Liver (tissue), 9 donors: Measurements from ENCODE around the gene PHKB. TPM values are rescaled to one million over a fixed set of nuclear protein-coding genes. Genes with fewer than 3 reads are reported as not detected.
"Not testable (repeated sequence)": the region's sequence is repeated elsewhere in the genome, so short reads cannot be mapped to it uniquely, and the experiment has no call there.

Experiments
- DNase-seq: peaks from one replicate; pipeline ENCODE4 v3.0.0-alpha.2; 2017; ENCODE audit warnings: low spot score
- H3K27ac ChIP-seq, 2 donors: one replicate each; pipeline ENCODE4 v1.7.0; 2013; ENCODE audit warnings: inconsistent platforms in 2 of 2, low read length in 2 of 2, control low read depth in 1 of 2, low read depth in 1 of 2, mild to moderate bottlenecking in 1 of 2
- H3K27me3 ChIP-seq, 4 donors: one replicate each; pipeline versions ENCODE4 v1.6.1 to v1.7.0; 2013; ENCODE audit warnings: low read length in 3 of 4, inconsistent platforms in 1 of 4, mild to moderate bottlenecking in 1 of 4, moderate library complexity in 1 of 4; ENCODE audit not compliant: control insufficient read depth in 4 of 4, insufficient read depth in 4 of 4
- H3K36me3 ChIP-seq, 4 donors: one replicate each; pipeline versions ENCODE4 v1.6.1 to v1.7.0; 2013; ENCODE audit warnings: low read length in 3 of 4, mild to moderate bottlenecking in 3 of 4, low read depth in 1 of 4, moderate library complexity in 1 of 4; ENCODE audit not compliant: control insufficient read depth in 4 of 4, insufficient read depth in 3 of 4
- H3K4me1 ChIP-seq, 4 donors: one replicate each; pipeline versions ENCODE4 v1.6.1 to v1.7.0; 2013; ENCODE audit warnings: low read length in 3 of 4, mild to moderate bottlenecking in 3 of 4, moderate library complexity in 1 of 4; ENCODE audit not compliant: control insufficient read depth in 4 of 4, insufficient read depth in 4 of 4
- H3K4me3 ChIP-seq, 3 donors: one replicate each; pipeline versions ENCODE4 v1.6.1 to v1.7.0; 2013; ENCODE audit warnings: low read length in 3 of 3, control low read depth in 1 of 3, low read depth in 1 of 3, mild to moderate bottlenecking in 1 of 3
- H3K9ac ChIP-seq, 2 donors: one replicate each; pipeline ENCODE4 v1.7.0; 2013; ENCODE audit warnings: low read length in 2 of 2, mild to moderate bottlenecking in 2 of 2, moderate library complexity in 2 of 2, control low read depth in 1 of 2, low read depth in 1 of 2
- H3K9me3 ChIP-seq, 4 donors: one replicate each; pipeline versions ENCODE4 v1.6.1 to v1.7.0; 2013; ENCODE audit warnings: low read length in 3 of 4; ENCODE audit not compliant: control insufficient read depth in 4 of 4
- ATF3 ChIP-seq: IDR thresholded peaks from 2 replicates; pipeline ENCODE4 v1.6.1; 2016; ENCODE audit warnings: antibody characterized with exemption
- CTCF ChIP-seq: fragments of 150-350 bp; IDR thresholded peaks from 2 replicates; pipeline ENCODE4 v1.5.1; 2017; ENCODE audit warnings: improper control_type of control experiment, low read depth, low read length; ENCODE audit not compliant: missing input control
- EGR1 ChIP-seq, 2 donors: IDR thresholded peaks; 2 replicates each; pipeline ENCODE4 v1.6.1; 2016 to 2018; ENCODE audit warnings: antibody characterized with exemption in 2 of 2, low read depth in 2 of 2
- FOXA1 ChIP-seq: IDR thresholded peaks from 2 replicates; pipeline ENCODE4 v1.6.1; 2016; ENCODE audit warnings: antibody characterized with exemption
- FOXA2 ChIP-seq: IDR thresholded peaks from 2 replicates; pipeline ENCODE4 v1.6.1; 2016; ENCODE audit warnings: antibody characterized with exemption
- GABPA ChIP-seq, 2 donors: IDR thresholded peaks in 1 of 2; conservative IDR thresholded peaks in 1 of 2; 2 replicates each; pipeline ENCODE4 v1.6.1; 2016; ENCODE audit warnings: antibody characterized with exemption in 2 of 2, mild to moderate bottlenecking in 1 of 2, moderate library complexity in 1 of 2
- HNF4A ChIP-seq, 2 donors: conservative IDR thresholded peaks; 2 replicates each; pipeline ENCODE4 v1.6.1; 2016; ENCODE audit warnings: antibody characterized with exemption in 2 of 2, mild to moderate bottlenecking in 2 of 2
- HNF4G ChIP-seq: IDR thresholded peaks from 2 replicates; pipeline ENCODE4 v1.6.1; 2016; ENCODE audit warnings: antibody characterized with exemption
- JUND ChIP-seq, 2 donors: IDR thresholded peaks; 2 replicates each; pipeline ENCODE4 v1.6.1; 2016; ENCODE audit warnings: antibody characterized with exemption in 2 of 2
- MAX ChIP-seq: IDR thresholded peaks from 2 replicates; pipeline ENCODE4 v1.6.1; 2016; ENCODE audit warnings: antibody characterized with exemption
- NR2F2 ChIP-seq: IDR thresholded peaks from 2 replicates; pipeline ENCODE4 v1.6.1; 2016; ENCODE audit warnings: antibody characterized with exemption
- RAD21 ChIP-seq, 2 donors: IDR thresholded peaks; 2 replicates each; pipeline ENCODE4 v1.6.1; 2016; ENCODE audit warnings: antibody characterized with exemption in 2 of 2, mild to moderate bottlenecking in 2 of 2
- REST ChIP-seq: IDR thresholded peaks from 2 replicates; pipeline ENCODE4 v1.6.1; 2016; ENCODE audit warnings: antibody characterized with exemption, mild to moderate bottlenecking
- RXRA ChIP-seq, 2 donors: IDR thresholded peaks; 2 replicates each; pipeline ENCODE4 v1.6.1; 2017 to 2018; ENCODE audit warnings: antibody characterized with exemption in 2 of 2, mild to moderate bottlenecking in 1 of 2
- SP1 ChIP-seq: IDR thresholded peaks from 2 replicates; pipeline ENCODE4 v1.6.1; 2018; ENCODE audit warnings: antibody characterized with exemption, mild to moderate bottlenecking
- TAF1 ChIP-seq: conservative IDR thresholded peaks from 2 replicates; pipeline ENCODE4 v1.6.1; 2016; ENCODE audit warnings: antibody characterized with exemption, mild to moderate bottlenecking
- YY1 ChIP-seq: IDR thresholded peaks from 2 replicates; pipeline ENCODE4 v1.6.1; 2016; ENCODE audit warnings: antibody characterized with exemption, mild to moderate bottlenecking
- ZBTB33 ChIP-seq: IDR thresholded peaks from 2 replicates; pipeline ENCODE4 v1.6.1; 2016; ENCODE audit warnings: antibody characterized with exemption
- WGBS: extraction: QIAGEN DNeasy Blood & Tissue Kit; methylation state at CpG from one replicate; pipeline ENCODE4 v1.1.7; 2013; 5-methylcytosine and 5-hydroxymethylcytosine counted together
- polyA plus RNA-seq, 2 donors: library from polyadenylated mRNA; stranded (reverse) in 1 of 2; unstranded in 1 of 2; fragments of 200-250 nt in 1 of 2; fragments of >200 nt in 1 of 2; fragmentation: Nextera tagmentation in 1 of 2; extraction: Ambion mirVana in 1 of 2; gene quantifications; one replicate each; pipeline versions ENCODE4 v1.2.1 to v1.2.3, GENCODE V29; 2013 to 2015
- total RNA-seq, 2 donors: library from RNA; depleted of rRNA; stranded (reverse); fragments of >200 nt; gene quantifications; one replicate each; pipeline ENCODE4 v1.2.3, GENCODE V29; 2014
- donor health status: healthy.
- donor health status: healthy.
- donor health status: healthy.
- donor health status: healthy.
- donor health status: healthy.

PHKB gene
- total and polyA plus RNA-seq, 4 donors: 13.2 to 49.1 (median 29.0) TPM

- TF ChIP-seq HNF4A (conservative IDR thresholded peaks at IDR 0.05) (no peak), GABPA (IDR thresholded peaks at IDR 0.05 in 1 of 2, conservative IDR thresholded peaks at IDR 0.05 in 1 of 2) (no peak), ATF3 (no peak)
Observed at GRCh38 chr16:47467501-47467900, 6.4 kb downstream of the PHKB start (continued).

- H3K4me1 ChIP-seq, DNase-seq: not testable (repeated sequence)
- WGBS: 89% methylated on average over 7 of the region's 7 CpGs
Observed at GRCh38 chr16:47468070-47468689, 7.0 kb downstream of the PHKB start.

GRCh38 chr16:47469227-47469626 is 8.1 kb downstream of the PHKB start:
- H3K4me3 ChIP-seq: no peak overlapping the region
- no peaks in the 10 kb centered on the region for H3K9me3 ChIP-seq
- no peak overlapping the region for H3K9ac ChIP-seq
- WGBS: 95% methylated on average over 1 of the region's 1 CpG
- no peak for DNase-seq
- no peak overlapping the region for H3K27ac ChIP-seq
- no peaks in the 10 kb centered on the region for H3K36me3 ChIP-seq
- TF ChIP-seq GABPA (IDR thresholded peaks at IDR 0.05 in 1 of 2, conservative IDR thresholded peaks at IDR 0.05 in 1 of 2) (no peak), RAD21 (IDR thresholded peaks at IDR 0.05) (no peak), RXRA (IDR thresholded peaks at IDR 0.05) (no peak), HNF4A (conservative IDR thresholded peaks at IDR 0.05) (no peak), MAX (no peak), ATF3 (no peak), NR2F2 (no peak), REST (no peak), TAF1 (no peak), HNF4G (no peak), FOXA2 (no peak), ZBTB33 (no peak), SP1 (no peak), FOXA1 (no peak), CTCF (no peak), JUND (IDR thresholded peaks at IDR 0.05) (no peak), YY1 (no peak), EGR1 (IDR thresholded peaks at IDR 0.05; ENCODE audit: low read depth in 2 of 2) (no peak)
- peaks cover 0 to 6% (median 0%) of the 10 kb centered on the region in 4 donors for H3K4me1 ChIP-seq
- no peaks in the 10 kb centered on the region for H3K27me3 ChIP-seq

More at GRCh38 chr16:47468070-47468689, 7.0 kb downstream of the PHKB start:
- not testable (repeated sequence) for H3K4me3 ChIP-seq, H3K27ac ChIP-seq, H3K9ac ChIP-seq, H3K9me3 ChIP-seq, H3K36me3 ChIP-seq, H3K27me3 ChIP-seq
- peak; percentile 19 for TF ChIP-seq NR2F2
